NCI-H510A treated with DMSO at 0.1 percent for 48 hours (cell line): Measurements from ENCODE around the gene ZP1.

Experiments
- DNase-seq: peaks from one replicate; lab custom pipeline; 2025; lab: John Stamatoyannopoulos, UW

ZP1 gene

DNA sequence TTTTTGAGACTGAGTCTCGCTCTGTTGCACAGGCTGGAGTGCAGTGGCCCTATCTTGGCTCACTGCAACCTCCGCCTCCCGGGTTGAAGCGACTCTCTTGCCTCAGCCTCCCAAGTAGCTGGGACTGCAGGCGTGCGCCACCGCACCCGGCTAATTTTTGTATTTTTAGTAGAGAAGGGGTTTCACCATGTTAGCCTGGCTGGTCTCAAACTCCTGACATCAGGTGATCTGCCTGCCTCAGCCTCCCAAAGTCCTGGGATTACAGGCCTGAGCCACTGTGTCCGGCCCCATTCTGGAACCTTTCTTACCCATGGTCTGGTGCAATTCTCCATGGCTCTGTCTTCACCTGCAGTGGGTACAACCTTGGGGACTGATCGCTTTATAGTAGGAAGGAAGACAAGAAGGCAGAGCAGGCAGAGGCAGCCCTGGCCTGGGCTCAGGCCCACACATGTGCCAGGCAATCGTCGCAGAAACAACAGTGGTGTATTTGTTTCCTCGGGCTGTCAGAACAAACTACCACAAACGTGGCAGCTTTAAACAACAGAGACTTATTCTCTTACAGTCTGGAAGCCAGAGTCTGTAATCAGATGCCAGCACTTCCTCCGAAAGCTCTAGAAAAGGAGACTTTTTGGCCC lies 7.6 kb upstream of the ZP1 start:
- DNase-seq: no peak

DNA sequence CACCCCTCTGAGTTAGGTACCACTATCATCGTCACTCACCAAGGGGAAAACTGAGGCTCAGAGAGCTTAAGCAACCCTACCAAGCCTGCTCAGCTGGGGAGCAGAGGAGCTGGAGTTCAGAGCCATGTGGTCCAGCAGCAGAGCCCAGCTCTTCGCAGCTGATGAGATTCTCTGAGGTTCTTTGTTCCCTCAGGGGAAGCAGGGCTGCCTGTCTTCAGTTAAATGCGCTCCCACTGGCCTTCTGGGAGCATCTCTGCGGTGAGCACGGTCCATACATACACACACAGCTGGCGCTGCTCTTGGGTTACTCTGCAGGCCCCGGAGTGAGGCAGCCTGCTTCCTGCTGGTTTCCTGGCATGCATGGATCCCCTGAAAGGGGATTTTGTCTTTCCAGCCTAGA lies 6.4 kb upstream of the ZP1 start:
- no peak for DNase-seq

DNA sequence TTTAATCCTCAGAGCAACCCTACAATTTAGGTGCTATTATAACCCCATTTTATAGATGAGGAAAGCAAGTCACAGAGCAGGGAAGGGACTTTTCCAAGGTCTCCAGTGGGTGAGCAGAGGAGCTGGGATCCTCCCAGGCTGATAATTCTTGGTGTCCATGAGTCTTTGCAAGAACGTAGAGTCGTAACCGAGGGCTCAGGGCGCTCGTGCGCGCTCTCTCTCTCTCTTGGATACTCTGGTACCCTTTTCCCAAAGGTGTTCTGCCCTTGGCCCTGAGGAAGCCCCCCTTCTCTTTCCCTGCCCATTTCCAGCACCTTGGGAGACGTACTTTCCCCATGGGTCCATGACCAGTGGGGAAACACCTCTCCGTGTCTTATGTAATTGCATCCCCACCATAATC lies 5.2 kb upstream of the ZP1 start:
- DNase-seq: no peak

DNA sequence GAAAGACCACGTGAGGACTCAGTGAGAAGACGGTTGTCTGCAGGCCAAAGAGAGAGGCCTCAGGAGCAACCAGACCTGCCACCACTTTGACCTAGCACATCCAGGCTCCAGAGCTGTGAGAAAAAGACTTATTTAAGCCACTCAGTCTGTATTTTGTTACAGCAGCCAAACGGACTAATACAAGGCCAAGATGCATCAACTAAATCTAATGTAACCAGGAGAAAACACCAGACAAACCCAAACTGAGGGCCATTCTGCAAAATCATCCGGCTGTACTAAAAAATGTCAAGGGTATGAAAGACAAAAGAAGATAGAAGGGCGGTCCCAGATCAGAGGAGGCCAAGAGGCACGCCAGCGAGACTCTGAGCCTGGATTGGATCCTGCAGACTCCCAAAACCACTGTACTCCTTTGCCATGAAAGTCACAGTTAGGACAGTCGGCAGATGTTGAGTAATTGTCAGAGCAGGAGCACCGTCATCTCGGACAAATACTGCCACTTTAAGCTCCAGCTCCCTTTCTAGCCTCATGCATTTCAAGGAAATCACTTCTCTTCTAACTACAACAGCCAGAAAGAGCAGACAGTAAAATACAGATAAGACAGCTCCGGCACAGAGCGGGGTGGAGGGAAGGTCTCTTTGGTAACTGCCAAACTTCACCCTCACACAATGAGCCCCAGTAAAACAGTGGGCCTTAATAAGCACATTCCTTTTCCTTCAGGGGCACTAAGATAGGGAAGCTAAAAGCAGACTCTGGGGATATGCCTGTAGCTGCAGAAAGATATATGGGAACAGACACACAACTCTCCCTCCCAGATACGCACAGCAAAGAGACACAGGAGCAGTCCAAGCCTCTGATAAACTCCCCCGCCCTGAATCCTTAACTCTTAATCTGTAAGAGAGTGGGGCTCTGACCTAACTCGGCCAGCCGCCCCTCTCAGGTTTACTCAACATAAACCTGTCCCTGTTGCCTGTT lies 3.5 kb upstream of the ZP1 start:
- DNase-seq: no peak

DNA sequence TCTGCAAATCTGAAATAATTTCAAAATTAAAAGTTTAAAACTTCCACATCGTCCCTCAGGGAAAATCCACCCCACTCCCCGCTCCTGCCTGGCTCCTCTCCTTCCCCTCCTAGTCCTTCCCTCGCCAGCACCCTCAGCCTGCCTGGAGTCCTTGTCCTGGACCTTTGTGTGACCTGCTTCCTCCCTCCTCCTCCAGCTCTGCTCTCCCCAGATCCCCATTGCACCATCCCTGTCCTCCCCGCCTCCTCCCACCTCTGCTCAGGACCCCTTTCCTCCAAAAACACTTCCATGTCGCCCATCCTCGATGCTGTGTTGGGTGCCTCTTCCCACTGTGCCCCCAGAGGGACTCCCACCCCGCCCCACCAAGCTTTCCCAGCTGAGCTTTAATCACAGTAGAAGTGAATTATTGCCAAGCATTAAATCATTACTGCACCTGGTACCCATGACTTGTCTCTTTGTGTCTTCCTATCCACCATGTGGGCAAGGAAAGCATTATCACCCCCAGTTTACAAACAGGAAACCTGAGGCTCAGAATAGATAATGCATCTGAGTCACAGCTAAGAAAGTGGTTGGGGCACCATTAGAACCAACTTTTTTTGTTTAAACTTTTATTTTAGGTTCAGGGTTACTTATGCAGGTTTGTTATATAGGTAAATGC lies 2.4 kb upstream of the ZP1 start:
- DNase-seq: no peak

DNA sequence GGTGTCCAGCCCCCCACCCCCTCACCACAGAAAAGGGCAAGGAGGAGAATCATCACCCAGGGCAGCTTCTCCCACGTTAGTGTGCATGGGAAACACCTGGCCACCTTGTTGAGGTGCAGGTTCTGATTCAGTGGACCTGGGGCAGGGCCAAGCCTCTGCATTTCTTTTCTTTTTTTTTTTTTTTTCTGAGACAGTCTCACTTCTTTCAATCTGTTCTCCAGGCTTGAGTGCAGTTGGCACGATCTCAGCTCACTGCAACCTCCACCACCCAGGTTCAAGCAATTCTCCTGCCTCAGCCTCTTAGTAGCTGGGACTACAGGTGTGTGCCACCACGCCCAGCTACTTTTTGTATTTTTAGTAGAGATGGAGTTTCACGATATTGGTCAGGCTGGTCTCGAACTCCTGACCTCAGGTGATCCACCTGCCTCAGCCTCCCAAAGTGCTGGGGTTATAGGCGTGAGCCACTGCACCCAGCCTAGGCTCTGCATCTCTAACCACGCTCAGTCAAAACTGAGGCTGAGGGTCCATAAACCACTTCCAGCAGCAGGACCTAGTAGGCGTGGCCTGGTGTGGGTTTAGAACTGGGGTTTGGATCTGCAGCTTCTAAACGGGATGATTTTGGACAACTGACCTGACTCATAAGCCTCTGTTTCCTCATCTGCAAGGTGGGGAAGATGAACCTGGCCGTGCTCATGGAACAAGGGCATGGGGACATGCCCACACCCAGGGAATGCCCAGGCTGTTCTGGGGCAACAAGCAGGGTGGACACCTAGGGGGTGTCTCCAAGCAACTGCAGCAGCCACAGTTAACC lies 734 bp downstream of the ZP1 start:
- no peak for DNase-seq

DNA sequence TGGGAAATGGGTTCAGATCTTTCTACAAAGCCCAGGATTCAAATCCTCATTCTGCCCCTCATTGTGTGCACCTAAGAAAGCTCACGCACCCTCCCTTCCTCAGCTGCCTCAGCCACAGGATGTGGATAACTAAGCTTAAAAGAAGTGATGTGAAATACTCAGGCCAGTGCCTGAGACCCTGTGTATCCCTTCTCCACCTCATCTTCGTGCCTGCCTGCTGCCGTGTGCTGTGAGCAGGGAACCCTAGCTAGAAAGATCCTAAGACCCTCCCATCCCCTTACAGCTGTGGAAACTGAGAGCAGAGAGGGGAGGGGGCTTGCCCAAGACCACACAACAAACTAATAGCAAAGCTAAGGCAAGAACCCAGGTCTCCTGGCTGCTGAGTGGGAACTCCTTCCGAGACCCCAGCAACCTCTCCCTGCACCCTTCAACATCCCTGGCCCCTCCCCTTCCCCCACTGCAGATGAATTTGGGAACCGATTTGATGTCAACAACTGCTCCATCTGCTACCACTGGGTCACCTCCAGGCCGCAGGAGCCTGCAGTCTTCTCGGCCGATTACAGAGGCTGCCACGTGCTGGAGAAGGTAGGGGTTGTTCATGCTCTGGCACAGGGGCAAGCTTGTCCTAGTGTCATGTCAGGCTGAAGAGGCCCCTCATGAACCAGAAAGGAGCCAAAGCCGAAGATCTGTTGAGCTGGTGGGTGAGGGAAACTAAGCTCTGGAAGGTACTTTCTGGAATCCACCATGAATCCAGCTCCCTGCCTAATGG lies 1.5 kb downstream of the ZP1 start:
- DNase-seq: no peak

DNA sequence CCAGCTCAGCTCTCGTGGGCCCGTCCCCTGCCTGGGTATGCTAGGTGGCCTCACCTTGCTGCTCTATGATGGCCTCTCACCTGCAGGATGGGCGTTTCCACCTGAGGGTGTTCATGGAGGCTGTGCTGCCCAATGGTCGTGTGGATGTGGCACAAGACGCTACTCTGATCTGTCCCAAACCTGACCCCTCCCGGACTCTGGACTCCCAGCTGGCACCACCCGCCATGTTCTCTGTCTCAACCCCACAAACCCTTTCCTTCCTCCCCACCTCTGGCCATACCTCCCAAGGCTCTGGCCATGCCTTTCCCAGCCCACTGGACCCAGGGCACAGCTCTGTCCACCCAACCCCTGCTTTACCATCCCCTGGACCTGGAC lies 2.1 kb downstream of the ZP1 start:
- no peak for DNase-seq

DNA sequence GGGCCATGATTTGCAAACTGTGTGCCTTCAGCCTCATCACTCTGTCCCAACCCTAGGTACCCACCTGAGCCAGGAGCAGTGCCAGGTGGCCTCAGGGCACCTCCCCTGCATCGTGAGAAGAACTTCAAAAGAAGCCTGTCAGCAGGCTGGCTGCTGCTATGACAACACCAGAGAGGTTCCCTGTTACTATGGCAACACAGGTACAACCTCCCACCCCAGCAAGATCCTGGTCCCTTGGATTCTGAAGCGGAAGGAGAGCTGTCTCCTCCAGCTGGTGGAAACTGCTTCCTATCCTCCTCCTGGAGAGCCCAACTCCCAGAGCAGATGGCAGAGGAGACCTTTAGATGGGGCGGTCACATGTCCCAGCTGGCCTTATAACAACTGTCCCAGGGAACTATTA lies 2.9 kb downstream of the ZP1 start:
- peak; percentile 69 for DNase-seq

DNA sequence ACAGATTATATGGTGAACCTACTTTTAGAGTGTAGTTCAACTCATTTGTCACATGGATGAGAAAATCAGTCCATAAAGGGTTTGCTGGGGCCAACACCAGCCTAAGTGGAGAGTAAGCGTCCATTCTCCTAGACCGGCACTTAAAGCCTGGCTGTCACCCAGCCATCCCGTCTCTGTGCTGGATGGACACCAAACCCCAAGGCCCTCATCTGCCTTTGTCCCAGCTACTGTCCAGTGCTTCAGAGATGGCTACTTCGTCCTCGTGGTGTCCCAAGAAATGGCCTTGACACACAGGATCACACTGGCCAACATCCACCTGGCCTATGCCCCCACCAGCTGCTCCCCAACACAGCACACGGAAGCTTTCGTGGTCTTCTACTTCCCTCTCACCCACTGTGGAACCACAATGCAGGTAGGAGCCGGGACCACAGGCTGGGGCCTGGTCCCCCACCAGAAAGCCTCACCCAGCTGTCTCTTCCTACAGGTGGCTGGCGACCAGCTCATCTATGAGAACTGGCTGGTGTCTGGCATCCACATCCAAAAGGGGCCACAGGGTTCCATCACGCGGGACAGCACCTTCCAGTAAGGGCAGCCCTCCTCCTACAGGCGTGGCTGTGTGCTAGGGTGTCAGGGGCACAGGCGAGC lies 3.5 kb downstream of the ZP1 start:
- no peak for DNase-seq

DNA sequence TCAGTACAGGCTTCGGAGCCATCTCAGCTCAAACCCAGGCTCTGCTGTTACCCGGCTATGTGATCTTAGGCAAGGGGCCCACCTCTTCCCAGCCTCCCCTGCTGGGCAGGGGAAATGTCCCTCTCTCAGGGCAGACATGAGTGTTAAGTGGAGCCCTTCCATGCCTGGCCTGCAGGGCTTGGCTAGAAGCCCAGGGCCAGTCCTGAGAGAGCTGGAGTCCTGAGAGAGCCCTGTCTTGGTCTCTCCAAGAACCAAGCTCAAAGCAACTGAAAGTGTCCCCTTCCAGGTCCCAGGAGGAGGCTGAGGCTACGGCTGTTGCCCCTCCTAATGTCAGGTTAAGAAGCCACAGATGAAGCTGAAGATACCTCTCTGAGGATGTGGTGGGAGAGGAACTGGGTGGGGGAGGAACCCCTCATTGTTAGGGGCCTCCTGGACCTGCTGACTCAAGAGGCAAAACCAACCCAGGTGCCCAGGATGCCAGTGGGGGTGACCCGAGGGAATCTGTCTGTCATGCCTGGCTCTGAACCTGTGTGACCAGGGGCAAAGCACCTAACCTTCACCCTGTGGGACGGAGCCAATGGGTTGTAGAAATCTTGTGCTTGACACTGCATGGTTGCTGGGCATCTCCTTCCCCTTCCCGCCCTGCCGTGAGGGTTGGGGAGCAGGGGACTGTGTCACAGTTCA lies 4.2 kb downstream of the ZP1 start:
- DNase-seq: no peak

DNA sequence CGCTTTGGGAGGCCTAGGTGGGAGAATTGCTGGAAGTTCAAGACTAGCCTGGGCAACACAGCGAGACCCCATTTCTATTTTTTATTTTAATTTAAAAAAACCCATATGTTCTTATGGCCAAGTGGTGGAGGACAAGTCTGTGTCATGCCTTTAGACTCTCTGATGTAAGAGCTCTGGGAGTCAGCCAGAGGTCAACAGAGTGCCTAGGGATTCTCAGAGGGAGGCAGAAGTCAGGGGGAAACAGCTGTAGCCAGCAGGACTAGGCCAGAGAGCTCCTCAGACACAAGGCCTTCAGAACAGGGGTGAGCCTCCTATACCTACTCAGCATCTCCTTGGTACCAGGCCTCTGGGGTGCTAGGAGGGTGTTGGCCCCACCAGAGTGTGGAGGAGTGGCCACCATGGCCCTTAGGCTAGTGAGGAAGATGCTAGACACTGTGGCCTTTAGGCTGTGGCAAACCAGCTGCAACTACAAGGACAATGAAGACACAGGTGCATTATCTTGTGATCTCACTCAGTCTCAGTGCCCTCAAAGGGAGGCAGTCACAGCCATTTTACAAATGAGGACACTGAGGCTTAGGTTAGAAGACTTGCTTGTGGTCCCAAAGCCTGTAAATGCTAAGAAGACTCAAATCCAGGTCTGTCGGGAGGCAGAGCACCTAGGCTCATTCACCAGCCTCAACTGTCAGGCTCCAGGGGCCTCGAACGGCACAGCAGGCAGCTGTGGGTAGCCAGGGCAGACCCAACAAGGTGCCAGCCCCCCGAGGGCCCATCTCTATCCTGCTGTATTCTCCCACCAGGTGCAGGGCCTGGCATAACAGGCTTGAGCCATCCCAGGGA lies 5.0 kb downstream of the ZP1 start:
- no peak for DNase-seq

DNA sequence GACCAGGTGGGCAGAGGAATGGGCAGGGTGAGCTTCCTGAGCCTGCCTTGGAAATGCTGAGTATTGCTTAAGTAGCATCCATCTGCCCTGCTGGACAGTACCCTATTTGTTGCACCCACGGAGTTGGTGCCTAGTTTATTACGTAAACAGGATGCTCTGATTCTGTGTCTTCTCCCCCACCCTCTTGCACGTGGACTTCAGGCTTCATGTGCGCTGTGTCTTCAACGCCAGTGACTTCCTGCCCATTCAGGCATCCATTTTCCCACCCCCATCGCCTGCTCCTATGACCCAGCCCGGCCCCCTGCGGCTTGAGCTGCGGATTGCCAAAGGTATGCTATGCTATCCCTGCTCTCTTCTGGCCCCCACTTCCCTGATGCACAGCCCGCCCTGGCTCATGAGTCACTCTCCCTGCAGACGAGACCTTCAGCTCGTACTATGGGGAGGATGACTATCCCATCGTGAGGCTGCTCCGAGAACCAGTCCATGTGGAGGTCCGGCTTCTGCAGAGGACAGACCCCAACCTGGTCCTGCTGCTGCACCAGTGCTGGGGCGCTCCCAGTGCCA lies 5.7 kb downstream of the ZP1 start:
- DNase-seq: no peak

DNA sequence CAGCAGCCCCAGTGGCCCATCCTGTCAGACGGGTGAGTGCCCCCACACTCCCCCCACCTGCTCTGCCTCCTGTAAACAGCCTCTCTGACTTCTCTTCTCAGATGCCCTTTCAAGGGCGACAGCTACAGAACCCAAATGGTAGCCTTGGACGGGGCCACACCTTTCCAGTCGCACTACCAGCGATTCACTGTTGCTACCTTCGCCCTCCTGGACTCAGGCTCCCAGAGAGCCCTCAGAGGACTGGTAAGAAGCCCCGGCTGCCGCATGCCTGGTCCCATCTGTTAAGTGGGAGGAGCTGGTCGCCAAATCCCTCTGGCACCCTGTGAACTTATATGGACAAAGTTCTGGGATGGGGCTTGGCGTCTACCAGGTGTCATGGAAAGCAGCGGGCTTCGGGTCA lies 6.2 kb downstream of the ZP1 start:
- DNase-seq: no peak

DNA sequence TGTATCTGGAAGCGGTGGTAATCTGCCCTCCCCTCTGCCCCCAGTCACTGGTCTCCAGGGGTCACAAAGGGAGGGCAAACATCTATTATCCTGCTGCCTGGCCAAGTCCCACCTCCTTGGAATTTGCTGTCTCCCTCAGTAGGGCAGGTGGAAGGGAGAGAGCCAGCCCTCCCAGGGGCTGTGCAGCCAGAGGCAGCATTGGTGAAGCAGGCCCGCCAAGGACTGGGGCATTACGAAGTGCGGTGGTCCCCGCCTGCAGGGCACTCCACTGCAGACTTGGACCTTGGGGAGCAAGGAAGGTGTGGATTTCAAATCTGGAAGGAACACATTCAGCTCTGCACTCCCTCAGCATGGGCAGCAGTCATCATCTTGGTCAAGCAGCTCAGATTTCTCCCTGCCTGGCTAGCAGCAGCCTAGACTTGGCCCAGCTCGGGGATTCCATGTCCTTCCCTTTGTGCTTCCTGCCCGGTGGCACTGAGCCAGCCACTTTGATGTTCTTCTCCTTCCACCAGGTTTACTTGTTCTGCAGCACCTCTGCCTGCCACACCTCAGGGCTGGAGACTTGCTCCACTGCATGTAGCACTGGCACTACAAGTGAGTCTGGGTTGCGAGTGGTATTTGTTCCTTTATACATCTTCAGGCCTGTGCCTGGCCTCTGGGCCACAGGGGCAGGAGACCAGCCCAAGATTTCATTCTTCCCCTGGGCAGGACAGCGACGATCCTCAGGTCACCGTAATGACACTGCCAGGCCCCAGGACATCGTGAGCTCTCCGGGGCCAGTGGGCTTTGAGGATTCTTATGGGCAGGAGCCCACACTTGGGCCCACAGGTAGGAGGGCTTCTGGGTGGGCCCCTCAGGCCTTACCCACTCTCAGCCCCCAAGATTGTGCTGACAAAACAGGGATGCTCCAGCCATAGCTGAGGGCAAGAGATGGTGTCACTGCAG lies 7.4 kb downstream of the ZP1 start:
- no peak for DNase-seq

DNA sequence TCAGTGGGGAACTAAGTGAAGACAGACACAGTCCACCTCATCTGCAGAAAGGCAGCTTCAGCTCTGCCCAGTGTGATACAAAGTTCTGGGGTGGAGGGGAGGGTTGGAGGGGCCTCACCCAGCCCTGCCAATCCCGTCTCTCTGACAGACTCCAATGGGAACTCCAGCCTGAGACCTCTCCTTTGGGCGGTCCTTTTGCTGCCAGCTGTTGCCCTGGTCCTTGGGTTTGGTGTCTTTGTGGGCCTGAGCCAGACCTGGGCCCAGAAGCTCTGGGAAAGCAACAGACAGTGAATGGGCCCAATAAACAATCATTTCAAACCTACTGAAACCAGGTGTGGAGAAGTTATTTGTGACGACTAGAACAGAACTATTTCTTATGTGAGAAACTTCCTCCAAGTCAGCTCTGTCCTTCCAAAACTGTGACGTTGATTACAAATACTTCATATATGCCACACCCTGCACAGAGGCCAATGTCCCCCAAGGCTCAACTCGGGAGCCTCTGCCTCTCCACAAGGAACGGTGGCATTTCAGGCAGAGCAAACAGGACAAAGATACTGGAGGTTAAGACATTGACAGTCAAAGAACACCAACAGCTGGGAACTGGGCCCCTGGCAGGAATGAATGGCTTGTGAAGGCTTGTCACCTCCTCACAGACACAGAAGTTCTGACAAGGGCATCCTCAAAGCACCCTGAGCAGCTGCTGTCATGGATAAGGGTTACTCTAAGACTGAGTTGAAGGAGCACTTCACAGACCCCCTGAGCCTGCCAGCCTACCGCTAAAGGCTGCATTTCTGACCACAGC lies 8.2 kb downstream of the ZP1 start:
- no peak for DNase-seq

DNA sequence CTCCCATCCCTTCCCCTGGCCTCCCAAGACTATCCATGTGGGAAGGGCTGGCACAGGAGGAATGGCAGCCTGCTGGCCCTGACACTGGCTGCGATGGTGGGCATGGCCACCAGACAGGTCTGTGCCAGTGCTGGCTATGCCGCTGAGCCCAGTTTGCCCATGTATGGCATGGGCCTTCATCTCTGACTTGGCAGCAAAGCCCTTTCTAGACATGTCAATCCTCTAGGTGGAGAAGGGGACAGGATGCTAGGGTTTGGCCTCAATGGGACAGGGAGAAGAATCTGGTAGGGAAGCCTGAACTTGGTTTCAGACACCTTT lies 8.8 kb downstream of the ZP1 start:
- no peak for DNase-seq
